GM12878 (cell line): ENCODE data around the gene ENOX1. TPM values are rescaled to one million over a fixed set of nuclear protein-coding genes. Genes with fewer than 3 reads are reported as not detected.

Experiments used
- ATAC-seq: fragments of 200-7000 bp; cut with Tn5 transposase; 3 replicates; pipeline ENCODE4 v1.9.1; 2020; ENCODE audit warnings: mild to moderate bottlenecking, moderate library complexity
- BruUV-seq: library from RNA; stranded (reverse); fragments of 400-500 nt; replicated peaks from 2 replicates; lab custom pipeline; 2021; lab: Mats Ljungman, UMichigan
- CTCF ChIA-PET: fragments of 300-600 bp; sonication (Branson Sonifier 250); formaldehyde crosslinking; extraction: SDS; loops from one replicate; lab custom pipeline; 2021; ENCODE audit warnings: inconsistent platforms; lab: Yijun Ruan, JAX
- POLR2A ChIA-PET: fragments of 350-600 bp; formaldehyde crosslinking; extraction: SDS; loops from one replicate; lab custom pipeline; 2021; ENCODE audit warnings: inconsistent platforms; lab: Charles Lee
- RAD21 ChIA-PET: fragments of 300-600 bp; sonication (Branson Sonifier 250); formaldehyde crosslinking; loops from one replicate; lab custom pipeline; 2023; ENCODE audit warnings: antibody characterized with exemption; ENCODE audit not compliant: unreplicated experiment; lab: Charles Lee
- SMC1A ChIA-PET: fragments of 300-600 bp; sonication (Branson Sonifier 250); formaldehyde crosslinking; loops from one replicate; lab custom pipeline; 2023; ENCODE audit not compliant: unreplicated experiment, uncharacterized antibody; lab: Charles Lee
- DNase-seq: peaks from one replicate; pipeline ENCODE4 v3.0.0-alpha.2; 2011; ENCODE audit warnings: low read depth, low spot score
- FAIRE-seq: peaks from 3 replicates; lab custom pipeline; 2011; peaks lifted over from hg19 to GRCh38; lab: Jason Lieb, UNC
- H2AFZ ChIP-seq: 2 replicates; pipeline ENCODE4 v1.6.0; 2011; ENCODE audit warnings: low read depth, low read length, control low read depth; ENCODE audit not compliant: control insufficient read depth
- H3K27ac ChIP-seq: 2 replicates; pipeline ENCODE4 v1.5.1; 2011; ENCODE audit warnings: control low read depth; ENCODE audit not compliant: control insufficient read depth, insufficient read depth
- H3K27me3 ChIP-seq, 2 experiments: replicated peaks in 1 of 2; 2 replicates each; pipeline versions ENCODE4 v1.6.0 to v1.6.1; 2011; ENCODE audit warnings: low read length in 1 of 2; ENCODE audit not compliant: control insufficient read depth in 2 of 2, insufficient read depth in 2 of 2
- H3K36me3 ChIP-seq, 2 experiments: 2 replicates each; pipeline ENCODE4 v1.5.1; 2011; ENCODE audit warnings: low read length in 1 of 2; ENCODE audit not compliant: control insufficient read depth in 2 of 2, insufficient read depth in 2 of 2
- H3K4me1 ChIP-seq: 2 replicates; pipeline ENCODE4 v1.6.1; 2011; ENCODE audit warnings: mild to moderate bottlenecking, low read length, moderate library complexity, mixed read lengths; ENCODE audit not compliant: control insufficient read depth, insufficient read depth
- H3K4me2 ChIP-seq: 2 replicates; pipeline ENCODE4 v1.6.0; 2011; ENCODE audit warnings: control low read depth; ENCODE audit not compliant: control insufficient read depth, insufficient read depth
- H3K4me3 ChIP-seq: fragments of 200-600 bp; sonication (generic); 2 replicates; pipeline ENCODE4 v1.5.1; 2016
- H3K79me2 ChIP-seq: 2 replicates; pipeline ENCODE4 v1.6.0; 2011; ENCODE audit warnings: low read length; ENCODE audit not compliant: control insufficient read depth, insufficient read depth
- H3K9ac ChIP-seq: 2 replicates; pipeline ENCODE4 v1.8.0; 2011; ENCODE audit warnings: low read length, control low read depth, mixed read lengths; ENCODE audit not compliant: control insufficient read depth, insufficient read depth
- H3K9me3 ChIP-seq: replicated peaks from 3 replicates; pipeline ENCODE4 v1.5.1; 2011; ENCODE audit warnings: mild to moderate bottlenecking, low read length; ENCODE audit not compliant: control insufficient read depth, insufficient read depth
- H4K20me1 ChIP-seq: 2 replicates; pipeline ENCODE4 v1.6.0; 2011; ENCODE audit not compliant: control insufficient read depth, insufficient read depth
- CEBPB ChIP-seq, 2 experiments: fragments of 150-350 bp in 1 of 2; IDR thresholded peaks; 2 replicates each; pipeline ENCODE4 v1.6.1; 2012 to 2014; ENCODE audit warnings: low read depth in 2 of 2, low read length in 2 of 2, borderline replicate concordance in 1 of 2, inconsistent platforms in 1 of 2
- KDM1A ChIP-seq: fragments of 200-600 bp; sonication (generic); IDR thresholded peaks from 2 replicates; pipeline ENCODE4 v1.6.1; 2016; ENCODE audit warnings: borderline replicate concordance
- MTA3 ChIP-seq: IDR thresholded peaks from 2 replicates; pipeline ENCODE4 v1.6.1; 2012; ENCODE audit warnings: low read length, inconsistent platforms, borderline replicate concordance
- NFIC ChIP-seq: IDR thresholded peaks from 2 replicates; pipeline ENCODE4 v1.6.1; 2012; ENCODE audit warnings: low read depth, mild to moderate bottlenecking, inconsistent platforms, low read length, moderate library complexity
- TBL1XR1 ChIP-seq: IDR thresholded peaks from 2 replicates; pipeline ENCODE4 v1.6.1; 2012; ENCODE audit warnings: low read depth, low read length, improper control_type of control experiment
- WRNIP1 ChIP-seq: IDR thresholded peaks from 2 replicates; pipeline ENCODE4 v1.6.1; 2011; ENCODE audit warnings: low read depth, low read length, improper control_type of control experiment, borderline replicate concordance
- YY1 ChIP-seq: IDR thresholded peaks from 2 replicates; pipeline ENCODE4 v1.6.1; 2011; ENCODE audit warnings: low read depth, mild to moderate bottlenecking, low read length
- ZNF217 ChIP-seq: fragments of 450-650 bp; IDR thresholded peaks from 2 replicates; pipeline ENCODE4 v1.6.1; 2017; ENCODE audit warnings: antibody characterized with exemption, mild to moderate bottlenecking
- ZNF384 ChIP-seq: IDR thresholded peaks from 2 replicates; pipeline ENCODE4 v1.6.1; 2012; ENCODE audit warnings: low read depth, mild to moderate bottlenecking, low read length, improper control_type of control experiment, borderline replicate concordance
- WGBS: methylation state at CpG from one replicate; pipeline ENCODE4 v1.1.6; 2016; ENCODE audit warnings: low lambda C conversion rate; ENCODE audit not compliant: insufficient replicate concordance, insufficient coverage; ENCODE audit errors: missing lambda C conversion rate; 5-methylcytosine and 5-hydroxymethylcytosine counted together
- in situ Hi-C: fragments of 300-500 bp; cut with MboI; formaldehyde crosslinking; loops from 9 replicates; pipeline ENCODE4 v1.14.3; 2018; ENCODE audit warnings: mixed read lengths
- intact Hi-C: fragments of 100-400 bp; cut with micrococcal nuclease; formaldehyde crosslinking; loops from one replicate; pipeline ENCODE4 v1.14.2; 2022; ENCODE audit not compliant: unreplicated experiment
- polyA plus RNA-seq, 11 experiments: library from polyadenylated mRNA; depleted of rRNA in 4 of 11; unstranded in 6 of 11; stranded (reverse) in 5 of 11; fragments of >200 nt; fragmentation: Nextera tagmentation in 4 of 11; fragmentation: Illumina TruSeq in 1 of 11; extraction: Ambion mirVana in 4 of 11; extraction: Trizol in 1 of 11; gene quantifications; 1 replicate in 1 of 11; 2 replicates in 10 of 11; pipeline versions ENCODE4 v1.2.1 to v1.2.3, GENCODE V29; 2011 to 2016; ENCODE audit warnings: inconsistent platforms in 2 of 11, missing spikeins in 2 of 11, low read depth in 1 of 11
- total RNA-seq, 4 experiments: library from RNA; depleted of rRNA in 3 of 4; stranded (reverse); fragments of >200 nt in 3 of 4; fragmentation: Illumina TruSeq in 1 of 4; extraction: Trizol in 1 of 4; gene quantifications; 2 replicates each; pipeline versions ENCODE4 v1.2.1 to v1.2.3, GENCODE V29; 2013 to 2021
- TF ChIP-seq, protein P1 (sequence below): IDR thresholded peaks from 2 replicates; pipeline ENCODE4 v1.6.1; 2012; ENCODE audit warnings: mild to moderate bottlenecking, low read depth, low read length
- TF ChIP-seq, protein P2 (sequence below): IDR thresholded peaks from 2 replicates; pipeline ENCODE4 v1.6.1; 2012; ENCODE audit warnings: low read depth, low read length, improper control_type of control experiment
- TF ChIP-seq, protein P3 (sequence below): fragments of 450-650 bp; IDR thresholded peaks from 2 replicates; pipeline ENCODE4 v1.6.1; 2017; ENCODE audit warnings: borderline replicate concordance
- TF ChIP-seq, protein P4 (sequence below): fragments of 450-650 bp; IDR thresholded peaks from 2 replicates; pipeline ENCODE4 v1.6.1; 2016; ENCODE audit warnings: mild to moderate bottlenecking, moderate library complexity, borderline replicate concordance

The ENOX1 gene
- total and polyA plus RNA-seq, 10 of the 15 experiments (the other 5 are each of a cell fraction or from before 2014, with no cell fraction given): 0.11 to 0.26 (median 0.15) TPM

DNA sequence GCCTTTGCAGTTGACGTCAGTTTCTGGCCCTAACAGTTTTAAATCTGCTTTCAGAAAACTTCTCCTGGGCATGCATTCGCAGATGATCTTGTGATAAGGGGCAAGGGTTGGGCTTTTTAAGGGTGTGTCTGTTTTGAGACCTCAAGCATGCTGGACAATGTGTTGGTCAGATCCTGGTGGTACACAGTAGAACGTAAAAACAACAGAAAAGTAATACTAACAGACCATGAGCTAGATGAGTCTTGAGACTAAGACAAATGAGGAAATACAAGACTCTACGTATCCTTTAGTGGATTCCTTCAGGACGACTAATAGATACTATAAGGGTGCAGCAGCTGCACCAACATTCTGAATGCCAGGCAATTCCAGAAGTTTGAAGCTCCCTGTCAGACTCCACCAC, 525.8 kb downstream of the ENOX1 start:
- FAIRE-seq (no peak), ATAC-seq (no peak), DNase-seq (no peak)
- H3K27ac ChIP-seq: no peak overlapping the region
- in situ Hi-C loops (no loop called here), intact Hi-C loops (loop anchor here (10.0 kb wide), 1 partner anchor 286 kb away; no protein-coding TSS in a partner anchor)
- no peak overlapping the region for H3K4me2 ChIP-seq
- no peaks in the 10 kb centered on the region for H4K20me1 ChIP-seq
- no TSS peak for BruUV-seq
- H3K4me3 ChIP-seq: no peak overlapping the region
- no peak overlapping the region for H2AFZ ChIP-seq
- H3K27me3 ChIP-seq: no peaks in the 10 kb centered on the region
- H3K4me1 ChIP-seq: peaks cover 6% of the 10 kb centered on the region; the same call in 1 of the 2 replicates
- H3K9ac ChIP-seq: no peak overlapping the region
- H3K36me3 ChIP-seq: no peaks in the 10 kb centered on the region
- SMC1A ChIA-PET: interaction anchor here (0.6 kb wide), 1 partner anchor 1450 kb away, joined by 3 read pairs; no protein-coding TSS in a partner anchor
- POLR2A ChIA-PET: no interaction called here
- H3K9me3 ChIP-seq: no peaks in the 10 kb centered on the region
- RAD21 ChIA-PET: no interaction called here
- no peaks in the 10 kb centered on the region for H3K79me2 ChIP-seq
- WGBS: 68% methylated on average over 5 of the region's 5 CpGs
- CTCF ChIA-PET: no interaction called here
- TF ChIP-seq NFIC (no peak), WRNIP1 (no peak), ZNF217 (no peak), YY1 (no peak), MTA3 (no peak), ZNF384 (no peak), TBL1XR1 (no peak), KDM1A (no peak), CEBPB (IDR thresholded peaks at IDR 0.05; ENCODE audit: borderline replicate concordance in 1 of 2, low read depth in 2 of 2, low read length in 2 of 2) (no peak)
- TF ChIP-seq, protein P1, sequence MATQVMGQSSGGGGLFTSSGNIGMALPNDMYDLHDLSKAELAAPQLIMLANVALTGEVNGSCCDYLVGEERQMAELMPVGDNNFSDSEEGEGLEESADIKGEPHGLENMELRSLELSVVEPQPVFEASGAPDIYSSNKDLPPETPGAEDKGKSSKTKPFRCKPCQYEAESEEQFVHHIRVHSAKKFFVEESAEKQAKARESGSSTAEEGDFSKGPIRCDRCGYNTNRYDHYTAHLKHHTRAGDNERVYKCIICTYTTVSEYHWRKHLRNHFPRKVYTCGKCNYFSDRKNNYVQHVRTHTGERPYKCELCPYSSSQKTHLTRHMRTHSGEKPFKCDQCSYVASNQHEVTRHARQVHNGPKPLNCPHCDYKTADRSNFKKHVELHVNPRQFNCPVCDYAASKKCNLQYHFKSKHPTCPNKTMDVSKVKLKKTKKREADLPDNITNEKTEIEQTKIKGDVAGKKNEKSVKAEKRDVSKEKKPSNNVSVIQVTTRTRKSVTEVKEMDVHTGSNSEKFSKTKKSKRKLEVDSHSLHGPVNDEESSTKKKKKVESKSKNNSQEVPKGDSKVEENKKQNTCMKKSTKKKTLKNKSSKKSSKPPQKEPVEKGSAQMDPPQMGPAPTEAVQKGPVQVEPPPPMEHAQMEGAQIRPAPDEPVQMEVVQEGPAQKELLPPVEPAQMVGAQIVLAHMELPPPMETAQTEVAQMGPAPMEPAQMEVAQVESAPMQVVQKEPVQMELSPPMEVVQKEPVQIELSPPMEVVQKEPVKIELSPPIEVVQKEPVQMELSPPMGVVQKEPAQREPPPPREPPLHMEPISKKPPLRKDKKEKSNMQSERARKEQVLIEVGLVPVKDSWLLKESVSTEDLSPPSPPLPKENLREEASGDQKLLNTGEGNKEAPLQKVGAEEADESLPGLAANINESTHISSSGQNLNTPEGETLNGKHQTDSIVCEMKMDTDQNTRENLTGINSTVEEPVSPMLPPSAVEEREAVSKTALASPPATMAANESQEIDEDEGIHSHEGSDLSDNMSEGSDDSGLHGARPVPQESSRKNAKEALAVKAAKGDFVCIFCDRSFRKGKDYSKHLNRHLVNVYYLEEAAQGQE: no peak
- TF ChIP-seq, protein P2, sequence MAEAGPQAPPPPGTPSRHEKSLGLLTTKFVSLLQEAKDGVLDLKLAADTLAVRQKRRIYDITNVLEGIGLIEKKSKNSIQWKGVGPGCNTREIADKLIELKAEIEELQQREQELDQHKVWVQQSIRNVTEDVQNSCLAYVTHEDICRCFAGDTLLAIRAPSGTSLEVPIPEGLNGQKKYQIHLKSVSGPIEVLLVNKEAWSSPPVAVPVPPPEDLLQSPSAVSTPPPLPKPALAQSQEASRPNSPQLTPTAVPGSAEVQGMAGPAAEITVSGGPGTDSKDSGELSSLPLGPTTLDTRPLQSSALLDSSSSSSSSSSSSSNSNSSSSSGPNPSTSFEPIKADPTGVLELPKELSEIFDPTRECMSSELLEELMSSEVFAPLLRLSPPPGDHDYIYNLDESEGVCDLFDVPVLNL: no peak
- TF ChIP-seq, protein P3, sequence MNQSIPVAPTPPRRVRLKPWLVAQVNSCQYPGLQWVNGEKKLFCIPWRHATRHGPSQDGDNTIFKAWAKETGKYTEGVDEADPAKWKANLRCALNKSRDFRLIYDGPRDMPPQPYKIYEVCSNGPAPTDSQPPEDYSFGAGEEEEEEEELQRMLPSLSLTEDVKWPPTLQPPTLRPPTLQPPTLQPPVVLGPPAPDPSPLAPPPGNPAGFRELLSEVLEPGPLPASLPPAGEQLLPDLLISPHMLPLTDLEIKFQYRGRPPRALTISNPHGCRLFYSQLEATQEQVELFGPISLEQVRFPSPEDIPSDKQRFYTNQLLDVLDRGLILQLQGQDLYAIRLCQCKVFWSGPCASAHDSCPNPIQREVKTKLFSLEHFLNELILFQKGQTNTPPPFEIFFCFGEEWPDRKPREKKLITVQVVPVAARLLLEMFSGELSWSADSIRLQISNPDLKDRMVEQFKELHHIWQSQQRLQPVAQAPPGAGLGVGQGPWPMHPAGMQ: no peak
- TF ChIP-seq, protein P4, sequence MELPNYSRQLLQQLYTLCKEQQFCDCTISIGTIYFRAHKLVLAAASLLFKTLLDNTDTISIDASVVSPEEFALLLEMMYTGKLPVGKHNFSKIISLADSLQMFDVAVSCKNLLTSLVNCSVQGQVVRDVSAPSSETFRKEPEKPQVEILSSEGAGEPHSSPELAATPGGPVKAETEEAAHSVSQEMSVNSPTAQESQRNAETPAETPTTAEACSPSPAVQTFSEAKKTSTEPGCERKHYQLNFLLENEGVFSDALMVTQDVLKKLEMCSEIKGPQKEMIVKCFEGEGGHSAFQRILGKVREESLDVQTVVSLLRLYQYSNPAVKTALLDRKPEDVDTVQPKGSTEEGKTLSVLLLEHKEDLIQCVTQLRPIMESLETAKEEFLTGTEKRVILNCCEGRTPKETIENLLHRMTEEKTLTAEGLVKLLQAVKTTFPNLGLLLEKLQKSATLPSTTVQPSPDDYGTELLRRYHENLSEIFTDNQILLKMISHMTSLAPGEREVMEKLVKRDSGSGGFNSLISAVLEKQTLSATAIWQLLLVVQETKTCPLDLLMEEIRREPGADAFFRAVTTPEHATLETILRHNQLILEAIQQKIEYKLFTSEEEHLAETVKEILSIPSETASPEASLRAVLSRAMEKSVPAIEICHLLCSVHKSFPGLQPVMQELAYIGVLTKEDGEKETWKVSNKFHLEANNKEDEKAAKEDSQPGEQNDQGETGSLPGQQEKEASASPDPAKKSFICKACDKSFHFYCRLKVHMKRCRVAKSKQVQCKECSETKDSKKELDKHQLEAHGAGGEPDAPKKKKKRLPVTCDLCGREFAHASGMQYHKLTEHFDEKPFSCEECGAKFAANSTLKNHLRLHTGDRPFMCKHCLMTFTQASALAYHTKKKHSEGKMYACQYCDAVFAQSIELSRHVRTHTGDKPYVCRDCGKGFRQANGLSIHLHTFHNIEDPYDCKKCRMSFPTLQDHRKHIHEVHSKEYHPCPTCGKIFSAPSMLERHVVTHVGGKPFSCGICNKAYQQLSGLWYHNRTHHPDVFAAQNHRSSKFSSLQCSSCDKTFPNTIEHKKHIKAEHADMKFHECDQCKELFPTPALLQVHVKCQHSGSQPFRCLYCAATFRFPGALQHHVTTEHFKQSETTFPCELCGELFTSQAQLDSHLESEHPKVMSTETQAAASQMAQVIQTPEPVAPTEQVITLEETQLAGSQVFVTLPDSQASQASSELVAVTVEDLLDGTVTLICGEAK: no peak
